Nephron (organoid): ENCODE data around the gene ROBO1.
A peak's percentile ranks its signal among the peaks of the same experiment; 100 is the strongest.

Source experiments
- H3K27ac Mint-ChIP-seq, 3 experiments: 2 replicates each; pipeline ENCODE4 v1.8.0; 2020; ENCODE audit warnings: mixed read lengths in 3 of 3, mild to moderate bottlenecking in 2 of 3, moderate library complexity in 1 of 3
- H3K27me3 Mint-ChIP-seq: 2 replicates; pipeline ENCODE4 v1.8.0; 2021; ENCODE audit warnings: low read depth, mild to moderate bottlenecking, moderate library complexity, mixed read lengths
- H3K36me3 Mint-ChIP-seq: 2 replicates; pipeline ENCODE4 v1.8.0; 2020; ENCODE audit warnings: low read depth, mixed read lengths
- H3K4me1 Mint-ChIP-seq: 2 replicates; pipeline ENCODE4 v1.8.0; 2020; ENCODE audit warnings: mixed read lengths
- H3K4me3 Mint-ChIP-seq, 3 experiments: 2 replicates each; pipeline ENCODE4 v1.8.0; 2020; ENCODE audit warnings: mild to moderate bottlenecking in 3 of 3, mixed read lengths in 3 of 3, moderate library complexity in 2 of 3
- H3K9me3 Mint-ChIP-seq: 2 replicates; pipeline ENCODE4 v1.8.0; 2020; ENCODE audit warnings: mixed read lengths
- TF ChIP-seq, protein P1 (sequence below), 3 experiments: fragments of 200-600 bp; sonication (generic); IDR thresholded peaks; one replicate each; pipeline ENCODE4 v1.5.0; 2021; ENCODE audit warnings: antibody characterized with exemption in 3 of 3; ENCODE audit not compliant: unreplicated experiment in 3 of 3

The ROBO1 gene

DNA sequence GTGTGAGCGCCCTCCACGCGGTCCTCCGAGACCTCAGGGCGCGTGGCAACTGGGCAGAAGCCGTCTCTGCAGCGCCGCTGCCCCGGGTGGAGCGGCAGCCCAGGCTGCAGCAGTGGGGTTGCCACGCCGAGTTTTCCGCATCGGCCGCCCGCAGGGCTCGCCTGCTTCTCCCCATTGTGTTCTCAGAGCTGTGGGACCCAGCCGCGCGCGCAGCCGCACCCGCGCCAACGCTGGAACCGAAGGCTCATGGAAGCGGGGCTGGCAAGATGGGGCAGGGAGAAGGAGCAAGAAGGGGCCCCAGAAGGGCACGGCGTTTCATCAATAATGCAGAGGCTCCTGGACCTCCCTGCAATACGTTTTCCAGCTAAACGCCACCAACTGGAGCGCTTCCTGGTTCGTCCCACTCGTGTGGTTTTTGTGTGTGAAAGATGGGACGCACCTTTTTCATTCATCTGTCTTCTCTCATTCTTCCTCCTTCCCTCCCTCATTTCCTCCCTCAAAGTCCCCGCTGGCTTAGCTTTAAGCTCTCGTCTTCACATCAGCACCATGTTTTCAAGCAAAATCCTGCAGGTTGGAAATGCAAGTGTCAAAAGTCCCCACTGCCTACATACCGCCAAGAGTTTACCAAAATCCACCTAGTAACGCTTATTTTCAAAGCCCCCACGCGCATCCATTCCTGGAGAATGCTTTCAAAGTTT is 1.2 kb downstream of the ROBO1 start:
- H3K27me3 Mint-ChIP-seq = peaks cover 8% of the 10 kb centered on the region
- H3K4me1 Mint-ChIP-seq = peaks cover 9% of the 10 kb centered on the region
- no peak overlapping the region for H3K4me3 Mint-ChIP-seq
- peak overlapping the region in 2 of 3 experiments; percentile 6 to 45 for H3K27ac Mint-ChIP-seq
- H3K9me3 Mint-ChIP-seq = no peaks in the 10 kb centered on the region
- no peaks in the 10 kb centered on the region for H3K36me3 Mint-ChIP-seq
- TF ChIP-seq, protein P1, sequence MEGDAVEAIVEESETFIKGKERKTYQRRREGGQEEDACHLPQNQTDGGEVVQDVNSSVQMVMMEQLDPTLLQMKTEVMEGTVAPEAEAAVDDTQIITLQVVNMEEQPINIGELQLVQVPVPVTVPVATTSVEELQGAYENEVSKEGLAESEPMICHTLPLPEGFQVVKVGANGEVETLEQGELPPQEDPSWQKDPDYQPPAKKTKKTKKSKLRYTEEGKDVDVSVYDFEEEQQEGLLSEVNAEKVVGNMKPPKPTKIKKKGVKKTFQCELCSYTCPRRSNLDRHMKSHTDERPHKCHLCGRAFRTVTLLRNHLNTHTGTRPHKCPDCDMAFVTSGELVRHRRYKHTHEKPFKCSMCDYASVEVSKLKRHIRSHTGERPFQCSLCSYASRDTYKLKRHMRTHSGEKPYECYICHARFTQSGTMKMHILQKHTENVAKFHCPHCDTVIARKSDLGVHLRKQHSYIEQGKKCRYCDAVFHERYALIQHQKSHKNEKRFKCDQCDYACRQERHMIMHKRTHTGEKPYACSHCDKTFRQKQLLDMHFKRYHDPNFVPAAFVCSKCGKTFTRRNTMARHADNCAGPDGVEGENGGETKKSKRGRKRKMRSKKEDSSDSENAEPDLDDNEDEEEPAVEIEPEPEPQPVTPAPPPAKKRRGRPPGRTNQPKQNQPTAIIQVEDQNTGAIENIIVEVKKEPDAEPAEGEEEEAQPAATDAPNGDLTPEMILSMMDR (IDR thresholded peaks at IDR 0.05; ENCODE audit: unreplicated experiment in 3 of 3) = no peak

DNA sequence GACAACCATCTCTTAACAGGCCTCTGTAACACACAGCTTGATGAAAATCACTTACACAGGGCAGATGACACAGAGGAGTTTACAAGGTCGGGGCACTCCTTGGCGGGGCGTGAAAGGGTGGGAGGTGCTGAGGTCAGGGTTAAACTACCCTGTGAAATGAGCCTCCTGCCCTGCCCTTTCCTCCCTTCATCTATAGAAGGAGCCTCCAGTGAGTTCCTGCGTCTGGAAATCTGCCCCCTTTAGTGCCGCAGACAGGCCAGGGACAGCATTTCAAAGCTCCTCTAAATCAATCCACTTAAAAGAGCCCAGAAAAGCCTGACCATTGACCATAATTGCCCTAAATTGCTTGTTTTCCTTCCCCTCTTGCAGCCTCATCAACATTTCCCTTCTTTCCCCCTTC is 1.9 kb downstream of the ROBO1 start:
- TF ChIP-seq, protein P1 (IDR thresholded peaks at IDR 0.05; ENCODE audit: unreplicated experiment in 3 of 3) = no peak
- peak overlapping the region; percentile 3 to 45 (median 6) for H3K27ac Mint-ChIP-seq
- no peaks in the 10 kb centered on the region for H3K36me3 Mint-ChIP-seq
- no peak overlapping the region for H3K4me3 Mint-ChIP-seq
- H3K27me3 Mint-ChIP-seq = peaks cover 12% of the 10 kb centered on the region
- peaks cover 9% of the 10 kb centered on the region for H3K4me1 Mint-ChIP-seq
- H3K9me3 Mint-ChIP-seq = no peaks in the 10 kb centered on the region

DNA sequence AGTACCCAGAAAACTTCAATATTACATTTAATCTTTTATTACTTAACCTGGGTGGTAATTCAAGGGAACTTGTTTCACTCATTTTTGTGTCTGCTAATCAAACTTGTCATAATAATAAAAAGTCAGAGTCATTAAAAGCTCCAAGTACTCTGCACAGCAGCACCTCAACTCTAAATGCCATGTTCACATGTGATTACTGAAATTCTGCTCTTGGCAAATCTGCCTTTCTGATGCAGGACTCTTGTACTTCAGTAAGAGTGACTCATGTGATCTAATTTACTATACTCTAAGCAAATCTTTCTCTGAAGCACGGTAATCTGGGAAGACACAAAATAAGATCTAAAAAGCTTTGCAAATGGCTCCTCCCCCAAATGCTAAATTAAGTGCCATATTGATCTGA is 6.4 kb downstream of the ROBO1 start:
- H3K27me3 Mint-ChIP-seq = peaks cover 13% of the 10 kb centered on the region
- no peaks in the 10 kb centered on the region for H3K9me3 Mint-ChIP-seq

DNA sequence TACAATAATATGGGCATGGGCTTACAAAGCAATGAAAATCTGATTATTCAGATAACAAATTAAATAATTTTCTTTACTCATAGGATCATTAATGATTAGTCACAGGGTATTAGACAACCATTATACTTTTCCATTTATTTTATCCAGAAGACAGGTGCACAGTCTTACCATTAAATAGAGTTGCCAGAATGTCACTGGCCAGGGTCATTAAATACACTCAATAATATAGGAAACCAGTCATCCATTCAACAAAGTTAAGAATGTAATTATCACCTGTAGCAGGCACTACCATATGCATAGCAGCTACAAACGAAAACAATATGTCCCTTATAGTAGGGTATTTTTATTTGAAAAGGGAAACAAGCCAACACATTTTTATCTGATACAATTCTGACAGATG is 16.1 kb downstream of the ROBO1 start:
- Mint-ChIP-seq H3K36me3 (peaks cover 18% of the 10 kb centered on the region), H3K27me3 (peaks cover 3% of the 10 kb centered on the region), H3K4me1 (no peaks in the 10 kb centered on the region), H3K4me3 (no peak overlapping the region), H3K9me3 (peaks cover 12% of the 10 kb centered on the region), H3K27ac (no peak overlapping the region)
- TF ChIP-seq, protein P1 (IDR thresholded peaks at IDR 0.05; ENCODE audit: unreplicated experiment in 3 of 3) = no peak

More for the DNA sequence above, 6.4 kb downstream of the ROBO1 start:
- Mint-ChIP-seq H3K4me3 (no peak overlapping the region), H3K27ac (no peak overlapping the region), H3K4me1 (peaks cover 9% of the 10 kb centered on the region), H3K36me3 (no peaks in the 10 kb centered on the region)
- TF ChIP-seq, protein P1 (IDR thresholded peaks at IDR 0.05; ENCODE audit: unreplicated experiment in 3 of 3) = no peak

DNA sequence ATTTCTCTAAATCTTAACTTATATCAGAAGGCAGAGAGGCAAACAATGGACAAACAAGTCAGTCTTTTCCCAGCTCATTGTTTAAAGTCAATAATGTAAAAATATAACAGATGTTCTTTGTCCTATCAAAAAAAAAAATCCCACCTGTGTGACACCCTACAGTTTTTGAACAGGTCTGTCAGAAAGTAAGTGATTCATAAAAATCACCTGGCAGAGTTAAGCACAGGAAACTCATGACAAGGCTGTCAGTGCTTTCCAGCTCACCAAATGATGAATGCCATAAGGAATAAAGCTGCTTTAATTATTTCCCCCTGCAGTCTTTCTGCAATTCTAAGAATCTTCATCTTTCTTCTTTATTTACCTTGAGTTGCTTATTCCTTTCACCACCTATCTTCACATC is 30.3 kb downstream of the ROBO1 start:
- Mint-ChIP-seq H3K27ac (peak overlapping the region in 1 of 3 experiments; percentile 2), H3K4me3 (no peak overlapping the region), H3K36me3 (peaks cover 12% of the 10 kb centered on the region), H3K9me3 (peaks cover 10% of the 10 kb centered on the region), H3K27me3 (peaks cover 6% of the 10 kb centered on the region), H3K4me1 (no peaks in the 10 kb centered on the region)
- TF ChIP-seq, protein P1 (IDR thresholded peaks at IDR 0.05; ENCODE audit: unreplicated experiment in 3 of 3) = no peak

DNA sequence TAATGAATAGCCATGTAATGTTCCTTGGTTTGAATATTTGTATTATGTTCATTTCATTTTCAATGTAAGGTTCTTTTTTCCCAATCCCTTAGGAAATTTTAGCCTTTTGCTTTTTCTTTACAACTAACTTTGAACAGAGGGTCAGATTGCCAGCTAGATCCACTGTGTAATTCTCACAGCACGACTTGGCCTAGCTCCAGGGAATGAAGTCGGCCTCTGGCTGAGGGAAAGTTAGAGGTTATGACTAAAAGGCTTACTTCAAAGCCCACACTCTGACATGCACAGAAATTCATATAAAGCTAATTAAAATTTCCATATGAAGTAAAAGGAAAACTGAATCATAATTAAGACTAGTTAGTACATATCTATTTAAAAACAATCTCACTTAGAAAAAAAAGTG is 38.7 kb downstream of the ROBO1 start:
- H3K4me3 Mint-ChIP-seq = no peak overlapping the region
- peaks cover 10% of the 10 kb centered on the region for H3K4me1 Mint-ChIP-seq
- H3K36me3 Mint-ChIP-seq = no peaks in the 10 kb centered on the region
- H3K27ac Mint-ChIP-seq = peak overlapping the region in 2 of 3 experiments; percentile 5 to 65
- TF ChIP-seq, protein P1 (IDR thresholded peaks at IDR 0.05; ENCODE audit: unreplicated experiment in 3 of 3) = no peak
- peaks cover 14% of the 10 kb centered on the region for H3K27me3 Mint-ChIP-seq
- H3K9me3 Mint-ChIP-seq = no peaks in the 10 kb centered on the region
